GM19035 (cell line): ENCODE results near the gene MAP2K3.
"Not testable (repeated sequence)": the region's sequence is repeated elsewhere in the genome, so short reads cannot be mapped to it uniquely, and the experiment has no call there.

Experiments used
- ATAC-seq: cut with Tn5 transposase; IDR thresholded peaks from one replicate; pipeline ENCODE4 v1.9.1; 2021; ENCODE audit not compliant: unreplicated experiment

Gene MAP2K3

DNA sequence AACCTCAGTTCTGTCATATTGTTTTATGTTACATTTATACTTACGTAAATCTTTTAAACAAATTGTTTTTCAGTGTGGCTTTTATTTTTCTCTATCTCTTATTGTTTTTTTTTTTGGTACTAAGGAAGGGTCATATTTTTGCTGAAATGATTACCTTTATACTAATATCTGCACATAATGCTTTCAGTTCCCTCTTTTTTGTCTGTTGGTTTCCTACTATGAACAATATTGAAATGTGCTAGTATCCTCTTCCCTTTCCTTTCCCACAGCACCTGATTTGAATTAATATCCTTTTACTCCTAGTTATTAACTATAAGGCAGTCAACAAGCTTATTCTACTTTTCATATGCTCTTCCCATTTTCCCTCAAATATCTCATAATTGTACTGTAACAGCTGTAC, 43.4 kb downstream of the MAP2K3 start:
- ATAC-seq, result not testable (repeated sequence)

DNA sequence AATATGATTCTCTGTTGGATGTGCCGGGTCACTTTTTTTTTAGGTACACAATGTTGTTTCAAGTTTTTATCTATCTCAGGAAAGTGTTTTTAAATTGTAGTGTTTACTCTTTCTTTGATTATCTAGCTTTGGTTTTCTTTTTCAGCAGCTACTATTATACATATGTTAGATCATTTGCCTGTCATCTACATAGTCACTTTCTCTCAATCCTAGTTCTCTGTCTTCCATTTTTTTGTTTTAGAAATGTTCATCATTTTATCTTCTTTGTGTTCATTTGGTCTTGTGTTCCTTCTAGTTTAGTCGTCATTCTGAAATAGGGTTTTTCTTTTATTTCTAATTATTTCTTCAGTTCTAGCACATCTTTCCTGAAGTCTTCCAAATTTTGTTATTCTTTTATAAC, 44.3 kb downstream of the MAP2K3 start:
- not testable (repeated sequence) for ATAC-seq

- no peak for ATAC-seq
Measured at GRCh38 chr17:21330436-21331160, 46.1 kb downstream of the MAP2K3 start.

GRCh38 chr17:21336541-21337294, 52.2 kb downstream of the MAP2K3 start:
- not testable (repeated sequence) for ATAC-seq

DNA sequence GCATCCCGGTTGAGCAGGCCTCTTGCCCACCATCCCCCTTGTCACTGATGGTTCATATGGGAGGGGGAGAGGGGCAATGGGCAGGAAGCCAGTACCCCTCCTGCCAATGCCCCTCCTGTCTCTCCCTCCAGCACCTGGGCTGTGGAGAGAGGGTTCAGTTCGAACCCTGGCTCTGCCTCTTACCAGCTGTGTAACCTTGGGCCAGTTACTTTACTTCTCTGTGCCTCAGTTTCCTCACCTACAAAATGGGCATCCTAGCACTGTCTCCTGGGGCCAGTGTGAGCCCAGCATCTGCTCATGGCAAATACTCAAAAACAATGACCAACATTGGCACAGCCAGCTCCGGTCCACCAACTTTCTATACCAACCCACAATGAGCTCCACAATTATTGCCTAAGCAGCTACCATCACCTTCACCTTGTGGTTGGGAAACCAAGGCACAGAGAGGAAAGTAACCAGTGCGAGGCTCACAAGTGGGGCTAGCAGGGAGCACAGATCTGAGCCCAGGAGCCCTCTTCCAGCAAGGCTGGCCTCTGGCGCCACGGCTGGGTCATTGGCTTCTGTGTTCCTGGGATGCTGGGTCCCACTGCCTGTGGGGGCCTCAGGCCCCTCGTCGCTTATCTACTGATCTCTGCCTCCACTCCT, 53.6 kb downstream of the MAP2K3 start:
- not testable (repeated sequence) for ATAC-seq

GRCh38 chr17:21339011-21339410, 54.5 kb downstream of the MAP2K3 start:
- ATAC-seq, result no peak

DNA sequence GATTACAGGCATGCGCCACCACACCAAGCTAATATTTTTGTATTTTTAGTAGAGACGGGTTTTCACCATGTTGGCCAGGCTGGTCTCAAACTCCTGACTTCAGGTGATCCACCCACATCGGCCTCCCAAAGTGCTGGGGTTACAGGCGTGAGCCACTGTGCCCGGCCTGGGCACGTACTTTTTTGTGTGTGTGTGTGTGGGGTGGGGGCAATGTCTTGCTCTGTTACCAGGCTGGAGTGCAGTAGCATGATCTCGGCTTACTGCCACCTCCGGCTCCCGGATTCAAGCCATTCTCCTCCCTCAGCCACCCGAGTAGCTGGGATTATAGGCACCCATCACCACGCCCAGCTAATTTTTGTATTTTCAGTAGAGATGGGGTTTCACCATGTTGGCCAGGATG, 55.1 kb downstream of the MAP2K3 start:
- ATAC-seq, result not testable (repeated sequence)

DNA sequence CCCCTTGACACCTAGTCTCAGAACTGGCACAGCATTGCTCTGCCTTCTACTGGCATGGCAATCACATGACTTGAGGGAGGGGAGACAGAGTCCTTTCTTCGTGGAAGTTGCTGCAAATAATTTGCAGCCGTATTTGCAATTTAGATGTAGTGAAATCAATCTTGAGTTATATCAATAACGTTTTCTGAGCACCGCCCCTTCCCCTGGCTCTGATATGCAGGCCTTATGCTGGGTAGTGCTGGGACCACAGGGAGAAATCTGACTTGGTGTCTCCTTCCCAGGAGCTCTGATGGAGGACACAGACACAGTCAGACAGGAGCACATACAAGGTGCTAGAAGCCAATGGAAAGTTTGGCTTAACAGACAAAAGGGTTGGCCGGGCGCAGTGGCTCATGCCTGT, 55.9 kb downstream of the MAP2K3 start:
- not testable (repeated sequence) for ATAC-seq

DNA sequence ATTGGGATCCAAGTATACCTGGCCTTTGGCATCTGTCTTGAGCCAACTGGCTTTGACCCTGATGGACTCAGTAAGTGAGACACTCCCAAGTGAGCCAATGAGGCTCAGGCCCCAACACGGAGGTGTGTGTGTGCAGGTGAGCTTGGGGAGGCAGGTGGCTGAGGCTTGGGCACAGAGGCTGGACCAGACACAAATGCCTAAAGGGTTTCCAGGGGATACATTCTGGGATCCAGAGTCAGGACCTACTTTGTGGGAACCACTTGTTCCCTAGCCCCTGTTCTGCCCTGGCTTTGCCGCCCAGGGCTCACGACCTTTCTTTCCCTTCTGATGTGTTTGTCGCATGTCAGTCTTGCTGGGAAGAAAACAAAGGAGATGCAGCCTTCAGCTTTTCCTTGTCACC, 56.8 kb downstream of the MAP2K3 start:
- not testable (repeated sequence) for ATAC-seq

- ATAC-seq, result not testable (repeated sequence)
Measured at GRCh38 chr17:21341925-21342540, 57.5 kb downstream of the MAP2K3 start.

DNA sequence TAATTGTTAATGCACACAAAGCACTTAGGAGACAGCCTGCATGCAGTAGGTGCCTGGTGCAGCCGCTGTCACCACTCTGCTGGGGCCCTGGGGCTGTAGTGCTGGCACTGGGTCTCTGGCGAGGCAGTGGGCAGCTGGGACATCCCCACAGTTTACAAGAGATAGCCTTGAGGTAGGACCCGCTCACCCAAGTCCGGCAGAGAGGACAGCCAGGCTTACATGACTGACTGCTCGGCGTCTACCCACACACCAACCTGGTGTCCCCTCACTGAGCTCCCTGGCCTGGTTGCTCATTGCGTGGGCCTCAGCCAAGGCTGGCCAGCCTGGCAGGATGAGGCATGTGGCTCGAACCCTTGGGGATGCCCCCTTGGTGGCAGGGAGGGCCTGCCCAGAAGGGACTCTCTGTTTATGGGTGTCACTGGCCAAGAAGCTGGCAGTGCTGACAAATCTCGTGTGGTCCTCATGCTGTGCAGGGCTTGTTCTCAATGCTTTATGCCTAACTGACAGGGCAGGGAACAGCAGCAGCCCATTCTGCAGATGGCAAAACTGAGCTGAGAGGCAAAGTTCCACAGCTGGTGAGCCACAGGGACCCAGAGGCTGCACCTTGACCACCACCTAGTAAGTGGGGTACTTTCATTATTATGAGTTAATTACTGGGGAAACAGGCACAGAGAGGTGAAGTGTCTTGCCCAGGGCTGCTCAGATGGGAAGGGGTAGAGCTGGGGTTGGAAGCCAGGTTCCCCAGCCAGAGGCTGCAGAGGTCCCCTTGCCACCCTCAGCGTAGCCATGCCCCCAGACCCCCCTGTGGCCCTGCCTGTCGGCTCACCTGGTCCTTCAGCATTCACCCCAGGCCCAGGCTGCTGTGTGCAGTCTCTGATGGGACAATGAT, 58.8 kb downstream of the MAP2K3 start:
- ATAC-seq, result not testable (repeated sequence)

DNA sequence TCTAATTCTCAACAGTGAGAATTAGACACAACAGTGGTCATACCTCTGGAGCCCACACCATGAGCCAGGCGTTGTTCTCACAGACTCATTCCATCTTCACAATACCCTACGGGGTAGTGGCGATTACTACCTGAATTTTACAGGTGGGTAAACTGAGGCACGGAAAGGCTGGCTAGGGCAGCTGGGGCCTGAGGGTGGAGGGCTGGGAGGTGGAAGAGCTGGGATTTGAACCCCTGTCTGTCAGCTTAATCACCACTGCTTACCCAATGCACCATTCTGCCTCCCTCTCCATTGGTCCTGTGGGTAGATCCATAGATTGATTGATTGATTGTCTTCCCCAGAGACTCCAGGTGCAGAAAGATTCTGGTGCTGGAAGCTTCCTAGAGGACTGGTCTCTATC, 60.3 kb downstream of the MAP2K3 start:
- ATAC-seq, result not testable (repeated sequence)

GRCh38 chr17:21345236-21345635, 60.7 kb downstream of the MAP2K3 start:
- no peak for ATAC-seq

GRCh38 chr17:21346107-21346506, 61.6 kb downstream of the MAP2K3 start:
- ATAC-seq, result not testable (repeated sequence)

- ATAC-seq, result not testable (repeated sequence)
Measured at GRCh38 chr17:21346651-21347250, 62.2 kb downstream of the MAP2K3 start.

DNA sequence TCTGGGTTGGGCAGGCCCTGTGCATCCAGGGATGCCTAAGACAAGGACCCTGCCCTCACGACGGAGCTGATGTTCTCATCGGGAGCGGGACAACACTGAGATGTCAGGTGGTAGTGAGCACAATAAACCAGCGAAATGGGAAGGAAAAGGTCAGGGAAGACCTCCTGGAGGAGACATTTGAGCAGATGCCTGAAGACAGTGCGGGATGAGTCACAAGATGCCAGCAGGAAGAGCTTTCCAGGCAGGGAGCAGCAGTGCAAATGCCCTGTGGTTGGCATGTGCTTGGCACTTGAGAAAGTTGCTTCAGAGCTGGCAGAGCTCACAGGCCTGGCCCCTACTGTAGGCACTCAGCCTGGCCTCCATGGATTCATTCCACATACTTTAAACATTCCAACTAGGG, 63.1 kb downstream of the MAP2K3 start:
- not testable (repeated sequence) for ATAC-seq

GRCh38 chr17:21348081-21348925, 63.8 kb downstream of the MAP2K3 start:
- not testable (repeated sequence) for ATAC-seq

GRCh38 chr17:21348926-21349261, 64.4 kb downstream of the MAP2K3 start:
- ATAC-seq, result not testable (repeated sequence)
